Measurements from ENCODE around the gene NFYC. TPM values are rescaled to one million over a fixed set of nuclear protein-coding genes. Genes with fewer than 3 reads are reported as not detected.
A peak's percentile ranks its signal among the peaks of the same experiment; 100 is the strongest.

Gene NFYC
- total RNA-seq, 2 donors from 2014 or later = 57.0 to 75.1 TPM

GRCh38 chr1:40709100-40709801 is 17.7 kb downstream of the NFYC start:
- Histone ChIP-seq H3K4me1 (peaks cover 0 to 65% of the 10 kb centered on the region in 2 donors), H3K27me3 (no peaks in the 10 kb centered on the region), H3K36me3 (peaks cover 14% of the 10 kb centered on the region), H3K9me3 (no peaks in the 10 kb centered on the region), H3K4me3 (peak overlapping the region; percentile 58 to 68), H3K27ac (peak overlapping the region; percentile 75 to 87)
- TF ChIP-seq CTCF (IDR thresholded peaks at IDR 0.05) = no peak
- DNase-seq (ENCODE audit: low spot score) = peak; percentile 90

- Histone ChIP-seq H3K27ac (peak overlapping the region; percentile 75 to 87), H3K36me3 (peaks cover 14% of the 10 kb centered on the region), H3K27me3 (no peaks in the 10 kb centered on the region), H3K4me1 (peaks cover 0 to 65% of the 10 kb centered on the region in 2 donors), H3K9me3 (no peaks in the 10 kb centered on the region), H3K4me3 (peak overlapping the region; percentile 58 to 68)
- no peak for TF ChIP-seq CTCF (IDR thresholded peaks at IDR 0.05)
- DNase-seq (ENCODE audit: low spot score) = no peak
These were observed 18.3 kb downstream of the NFYC start for GRCh38 chr1:40709802-40710278.

GRCh38 chr1:40710581-40711315 is 19.2 kb downstream of the NFYC start:
- no peak for TF ChIP-seq CTCF (IDR thresholded peaks at IDR 0.05)
- Histone ChIP-seq H3K36me3 (peaks cover 14% of the 10 kb centered on the region), H3K4me3 (peak overlapping the region; percentile 58 to 68), H3K9me3 (no peaks in the 10 kb centered on the region), H3K27me3 (no peaks in the 10 kb centered on the region), H3K27ac (peak overlapping the region; percentile 75 to 87), H3K4me1 (peaks cover 0 to 61% of the 10 kb centered on the region in 2 donors)
- no peak for DNase-seq (ENCODE audit: low spot score)

- no peak for DNase-seq (ENCODE audit: low spot score)
- peak overlapping the region; percentile 58 to 68 for H3K4me3 ChIP-seq
- peaks cover 0 to 67% of the 10 kb centered on the region in 2 donors for H3K4me1 ChIP-seq
- no peak for TF ChIP-seq CTCF (IDR thresholded peaks at IDR 0.05)
- H3K27me3 ChIP-seq = no peaks in the 10 kb centered on the region
- H3K27ac ChIP-seq = peak overlapping the region; percentile 75 to 87
- H3K9me3 ChIP-seq = no peaks in the 10 kb centered on the region
- peaks cover 14% of the 10 kb centered on the region for H3K36me3 ChIP-seq
These were observed 20.2 kb downstream of the NFYC start for GRCh38 chr1:40711465-40712404.

GRCh38 chr1:40712405-40712944 is 21.0 kb downstream of the NFYC start:
- TF ChIP-seq CTCF (IDR thresholded peaks at IDR 0.05) = no peak
- DNase-seq (ENCODE audit: low spot score) = no peak
- no peaks in the 10 kb centered on the region for H3K9me3 ChIP-seq
- H3K27ac ChIP-seq = peak overlapping the region; percentile 75 to 87
- no peaks in the 10 kb centered on the region for H3K27me3 ChIP-seq
- peaks cover 14% of the 10 kb centered on the region for H3K36me3 ChIP-seq
- peaks cover 0 to 73% of the 10 kb centered on the region in 2 donors for H3K4me1 ChIP-seq
- peak overlapping the region in 1 of 2 donors; percentile 68 for H3K4me3 ChIP-seq
